ENCODE data around the gene GALNTL6.
"Not testable (repeated sequence)": the region's sequence is repeated elsewhere in the genome, so short reads cannot be mapped to it uniquely, and the experiment has no call there.

GALNTL6 gene

GRCh38 chr4:172758586-172759340 lies 945.6 kb downstream of the GALNTL6 start:
- H3K4me3 ChIP-seq (ENCODE audit: low read depth, low read length): no peak overlapping the region
- peak; percentile 41 for DNase-seq (ENCODE audit: low read depth)

GRCh38 chr4:172760512-172760911 lies 947.3 kb downstream of the GALNTL6 start:
- no peak for DNase-seq (ENCODE audit: low read depth)

GRCh38 chr4:172762895-172763294 lies 949.7 kb downstream of the GALNTL6 start:
- no peak overlapping the region for H3K4me3 ChIP-seq (ENCODE audit: low read depth, low read length)
- no peak for DNase-seq (ENCODE audit: low read depth)

More at GRCh38 chr4:172760512-172760911, 947.3 kb downstream of the GALNTL6 start:
- H3K4me3 ChIP-seq (ENCODE audit: low read depth, low read length): no peak overlapping the region

- no peak for DNase-seq (ENCODE audit: low read depth)
- no peak overlapping the region for H3K4me3 ChIP-seq (ENCODE audit: low read depth, low read length)
Observed at GRCh38 chr4:172770787-172771186, 957.6 kb downstream of the GALNTL6 start.

- H3K4me3 ChIP-seq (ENCODE audit: low read depth, low read length): no peak overlapping the region
- DNase-seq (ENCODE audit: low read depth): no peak
Observed at GRCh38 chr4:172772781-172773180, 959.6 kb downstream of the GALNTL6 start.

GRCh38 chr4:172776203-172776861 lies 963.1 kb downstream of the GALNTL6 start:
- no peak overlapping the region for H3K4me3 ChIP-seq (ENCODE audit: low read depth, low read length)
- DNase-seq (ENCODE audit: low read depth): no peak

- no peak overlapping the region for H3K4me3 ChIP-seq (ENCODE audit: low read depth, low read length)
- DNase-seq (ENCODE audit: low read depth): no peak
Observed at GRCh38 chr4:172777729-172778431, 964.7 kb downstream of the GALNTL6 start.

- no peak overlapping the region for H3K4me3 ChIP-seq (ENCODE audit: low read depth, low read length)
- DNase-seq (ENCODE audit: low read depth): no peak
Observed at GRCh38 chr4:172778583-172778982, 965.4 kb downstream of the GALNTL6 start.

- DNase-seq (ENCODE audit: low read depth): no peak
- H3K4me3 ChIP-seq (ENCODE audit: low read depth, low read length): no peak overlapping the region
Observed at GRCh38 chr4:172780566-172781081, 967.4 kb downstream of the GALNTL6 start.

- DNase-seq (ENCODE audit: low read depth): no peak
- H3K4me3 ChIP-seq (ENCODE audit: low read depth, low read length): no peak overlapping the region
Observed at GRCh38 chr4:172785613-172786012, 972.4 kb downstream of the GALNTL6 start.

GRCh38 chr4:172786039-172786792 lies 973.0 kb downstream of the GALNTL6 start:
- DNase-seq (ENCODE audit: low read depth): no peak
- H3K4me3 ChIP-seq (ENCODE audit: low read depth, low read length): no peak overlapping the region

- H3K4me3 ChIP-seq (ENCODE audit: low read depth, low read length): no peak overlapping the region
- DNase-seq (ENCODE audit: low read depth): no peak
Observed at GRCh38 chr4:172787111-172787510, 973.9 kb downstream of the GALNTL6 start.

- DNase-seq (ENCODE audit: low read depth): no peak
- no peak overlapping the region for H3K4me3 ChIP-seq (ENCODE audit: low read depth, low read length)
Observed at GRCh38 chr4:172791841-172792240, 978.6 kb downstream of the GALNTL6 start.

- no peak overlapping the region for H3K4me3 ChIP-seq (ENCODE audit: low read depth, low read length)
- DNase-seq (ENCODE audit: low read depth): no peak
Observed at GRCh38 chr4:172793565-172794306, 980.5 kb downstream of the GALNTL6 start.

- no peak overlapping the region for H3K4me3 ChIP-seq (ENCODE audit: low read depth, low read length)
- no peak for DNase-seq (ENCODE audit: low read depth)
Observed at GRCh38 chr4:172794307-172794703, 981.1 kb downstream of the GALNTL6 start.

- H3K4me3 ChIP-seq (ENCODE audit: low read depth, low read length); DNase-seq (ENCODE audit: low read depth): not testable (repeated sequence)
Observed at GRCh38 chr4:172797281-172797680, 984.1 kb downstream of the GALNTL6 start.

GRCh38 chr4:172802032-172802431 lies 988.8 kb downstream of the GALNTL6 start:
- H3K4me3 ChIP-seq (ENCODE audit: low read depth, low read length): no peak overlapping the region
- no peak for DNase-seq (ENCODE audit: low read depth)

GRCh38 chr4:172806841-172807240 lies 993.6 kb downstream of the GALNTL6 start:
- H3K4me3 ChIP-seq (ENCODE audit: low read depth, low read length): no peak overlapping the region
- no peak for DNase-seq (ENCODE audit: low read depth)

GRCh38 chr4:172808196-172808595 lies 995.0 kb downstream of the GALNTL6 start:
- no peak for DNase-seq (ENCODE audit: low read depth)
- H3K4me3 ChIP-seq (ENCODE audit: low read depth, low read length): no peak overlapping the region

Data from skeletal muscle cell (primary cell).